Hepatocyte (in vitro differentiated cells): ENCODE measurements around the gene D2HGDH. TPM values are rescaled to one million over a fixed set of nuclear protein-coding genes. Genes with fewer than 3 reads are reported as not detected.

Experiments
- DNase-seq: peaks from one replicate; pipeline ENCODE4 v3.0.0-alpha.2; 2016; ENCODE audit warnings: low spot score
- H2AFZ ChIP-seq: fragments of 200-600 bp; sonication (generic); 2 replicates; pipeline ENCODE4 v1.6.0; 2016; ENCODE audit warnings: antibody characterized with exemption, mild to moderate bottlenecking
- H3K27ac ChIP-seq: fragments of 200-600 bp; sonication (generic); 2 replicates; pipeline ENCODE4 v1.5.1; 2016; ENCODE audit warnings: mild to moderate bottlenecking
- H3K27me3 ChIP-seq: fragments of 200-600 bp; sonication (generic); 2 replicates; pipeline ENCODE4 v1.6.1; 2016
- H3K36me3 ChIP-seq: fragments of 200-600 bp; sonication (generic); replicated peaks from 2 replicates; pipeline ENCODE4 v1.5.1; 2016; ENCODE audit warnings: low read depth; ENCODE audit not compliant: insufficient read depth
- H3K4me1 ChIP-seq: fragments of 200-600 bp; sonication (generic); 2 replicates; pipeline ENCODE4 v1.5.1; 2016; ENCODE audit warnings: mild to moderate bottlenecking, moderate library complexity; ENCODE audit not compliant: insufficient read depth
- H3K4me2 ChIP-seq: fragments of 200-600 bp; sonication (generic); 2 replicates; pipeline ENCODE4 v1.6.0; 2016
- H3K4me3 ChIP-seq: fragments of 200-600 bp; sonication (generic); 2 replicates; pipeline ENCODE4 v1.5.1; 2016; ENCODE audit warnings: mild to moderate bottlenecking
- H3K79me2 ChIP-seq: fragments of 200-600 bp; sonication (generic); 2 replicates; pipeline ENCODE4 v1.6.0; 2017; ENCODE audit warnings: mild to moderate bottlenecking
- H3K9me2 ChIP-seq: fragments of 200-600 bp; sonication (generic); replicated peaks from 2 replicates; pipeline ENCODE4 v1.6.0; 2017; ENCODE audit warnings: mild to moderate bottlenecking; ENCODE audit not compliant: insufficient read depth
- H3K9me3 ChIP-seq: fragments of 200-600 bp; sonication (generic); 2 replicates; pipeline ENCODE4 v1.5.1; 2016; ENCODE audit warnings: low read depth, mild to moderate bottlenecking
- H4K20me1 ChIP-seq: fragments of 200-600 bp; sonication (generic); 2 replicates; pipeline ENCODE4 v1.6.0; 2016; ENCODE audit warnings: mild to moderate bottlenecking; ENCODE audit not compliant: insufficient read depth, poor library complexity, severe bottlenecking
- CTCF ChIP-seq: fragments of 200-600 bp; sonication (generic); IDR thresholded peaks from 2 replicates; pipeline ENCODE4 v1.5.1; 2016; ENCODE audit warnings: antibody characterized with exemption, mild to moderate bottlenecking; ENCODE audit not compliant: poor library complexity
- EZH2 ChIP-seq: fragments of 200-600 bp; sonication (generic); IDR thresholded peaks from 2 replicates; pipeline ENCODE4 v1.6.1; 2016; ENCODE audit warnings: antibody characterized with exemption, mild to moderate bottlenecking, borderline replicate concordance
- EZH2phosphoT487 ChIP-seq: fragments of 200-600 bp; sonication (generic); IDR thresholded peaks from one replicate; pipeline ENCODE4 v1.6.1; 2018; ENCODE audit warnings: antibody characterized with exemption, mild to moderate bottlenecking, low read depth, moderate library complexity; ENCODE audit not compliant: unreplicated experiment, severe bottlenecking
- WGBS: methylation state at CpG from one replicate; pipeline ENCODE4 v1.1.6; 2016; ENCODE audit warnings: low lambda C conversion rate; ENCODE audit errors: missing lambda C conversion rate; 5-methylcytosine and 5-hydroxymethylcytosine counted together
- polyA plus RNA-seq: library from polyadenylated mRNA; unstranded; fragments of >200 nt; fragmentation: Nextera tagmentation; extraction: Ambion mirVana; gene quantifications from 2 replicates; pipeline ENCODE4 v1.2.1, GENCODE V29; 2016
- total RNA-seq: library from RNA; depleted of rRNA; stranded (reverse); fragments of >200 nt; gene quantifications from 2 replicates; pipeline ENCODE4 v1.2.3, GENCODE V29; 2014

Gene D2HGDH
- total and polyA plus RNA-seq, 2 experiments from 2014 or later = 12.9 to 41.2 TPM

DNA sequence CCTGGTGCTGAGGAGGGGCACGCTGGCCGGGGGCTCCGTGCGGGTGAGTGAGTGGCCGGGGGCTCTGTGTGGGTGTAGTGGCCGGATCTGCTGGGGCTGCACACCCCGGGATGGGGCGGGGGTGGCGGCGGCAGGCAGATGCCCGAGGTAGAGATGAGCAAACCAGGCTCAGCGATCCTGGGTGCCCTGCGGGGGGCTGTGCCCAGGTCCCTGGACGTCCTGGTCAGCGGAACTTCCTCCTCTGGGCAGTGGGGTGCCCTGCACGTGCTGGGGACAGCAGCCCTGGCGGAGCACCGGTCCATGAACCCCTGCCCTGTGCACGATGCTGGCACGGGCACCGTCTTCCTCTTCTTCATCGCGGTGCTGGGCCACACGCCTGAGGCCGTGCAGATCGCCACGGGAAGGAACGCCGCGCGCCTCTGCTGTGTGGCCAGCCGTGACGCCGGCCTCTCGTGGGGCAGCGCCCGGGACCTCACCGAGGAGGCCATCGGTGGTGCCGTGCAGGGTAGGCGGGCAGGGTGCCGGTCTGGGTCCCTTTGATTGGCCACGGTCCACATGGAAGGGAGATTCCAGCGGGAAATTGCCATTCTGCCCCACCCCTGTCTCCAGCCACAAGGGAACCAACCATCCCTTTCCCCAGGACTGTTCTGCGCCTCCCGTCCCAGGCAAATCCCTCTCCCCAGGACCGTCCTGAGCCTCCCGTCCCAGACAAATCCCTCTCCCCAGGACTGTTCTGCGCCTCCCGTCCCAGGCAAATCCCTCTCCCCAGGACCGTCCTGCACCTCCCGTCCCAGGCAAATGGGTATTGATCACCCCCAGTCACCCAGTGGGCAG lies 80.4 kb downstream of the D2HGDH start:
- Histone ChIP-seq H3K4me3 (no peak overlapping the region), H3K4me2 (no peak overlapping the region), H3K79me2 (no peaks in the 10 kb centered on the region), H3K27me3 (no peaks in the 10 kb centered on the region), H4K20me1 (no peaks in the 10 kb centered on the region), H3K9me3 (no peaks in the 10 kb centered on the region), H3K36me3 (no peaks in the 10 kb centered on the region), H3K9me2 (no peaks in the 10 kb centered on the region), H3K27ac (no peak overlapping the region), H2AFZ (no peak overlapping the region), H3K4me1 (no peaks in the 10 kb centered on the region)
- DNase-seq = no peak
- 92% methylated on average over 34 of the region's 52 CpGs for WGBS
- TF ChIP-seq EZH2 (no peak), CTCF (no peak), EZH2phosphoT487 (no peak)

GRCh38 chr2:241815477-241816430 lies 81.3 kb downstream of the D2HGDH start:
- Histone ChIP-seq H2AFZ (no peak overlapping the region), H3K27ac (no peak overlapping the region), H3K4me1 (no peaks in the 10 kb centered on the region), H3K4me3 (no peak overlapping the region), H3K9me2 (no peaks in the 10 kb centered on the region), H3K9me3 (no peaks in the 10 kb centered on the region), H4K20me1 (no peaks in the 10 kb centered on the region), H3K36me3 (no peaks in the 10 kb centered on the region), H3K4me2 (no peak overlapping the region), H3K79me2 (no peaks in the 10 kb centered on the region), H3K27me3 (no peaks in the 10 kb centered on the region)
- 91% methylated on average over 39 of the region's 48 CpGs for WGBS
- TF ChIP-seq EZH2 (no peak), CTCF (no peak), EZH2phosphoT487 (no peak)
- no peak for DNase-seq

- Histone ChIP-seq H4K20me1 (no peaks in the 10 kb centered on the region), H3K4me1 (no peaks in the 10 kb centered on the region), H3K27me3 (no peaks in the 10 kb centered on the region), H3K9me3 (no peaks in the 10 kb centered on the region), H3K9me2 (no peaks in the 10 kb centered on the region), H3K36me3 (no peaks in the 10 kb centered on the region), H2AFZ (no peak overlapping the region), H3K79me2 (no peaks in the 10 kb centered on the region), H3K4me2 (no peak overlapping the region), H3K27ac (no peak overlapping the region), H3K4me3 (no peak overlapping the region)
- no peak for DNase-seq
- no peak for TF ChIP-seq EZH2
- no peak for TF ChIP-seq EZH2phosphoT487
- TF ChIP-seq CTCF = no peak
- 90% methylated on average over 29 of the region's 33 CpGs for WGBS
These were observed 82.1 kb downstream of the D2HGDH start for GRCh38 chr2:241816431-241817121.
